Ectodermal cell (in vitro differentiated cells): ENCODE data around the gene TNFSF12.

Experiments
- H3K27ac ChIP-seq: 2 replicates; pipeline ENCODE4 v1.7.0; 2013; ENCODE audit warnings: mild to moderate bottlenecking, low read depth, low read length; ENCODE audit not compliant: insufficient read depth, poor library complexity, severe bottlenecking
- H3K27me3 ChIP-seq: 2 replicates; pipeline ENCODE4 v1.7.0; 2013; ENCODE audit warnings: mild to moderate bottlenecking, low read length; ENCODE audit not compliant: insufficient read depth, control insufficient read depth, poor library complexity, severe bottlenecking
- H3K36me3 ChIP-seq: one replicate; pipeline ENCODE4 v1.7.0; 2013; ENCODE audit warnings: low read length; ENCODE audit not compliant: control insufficient read depth, insufficient read depth
- H3K4me1 ChIP-seq: one replicate; pipeline ENCODE4 v1.7.0; 2013; ENCODE audit warnings: low read length; ENCODE audit not compliant: control insufficient read depth, insufficient read depth
- H3K4me3 ChIP-seq: 2 replicates; pipeline ENCODE4 v1.7.0; 2013; ENCODE audit warnings: low read depth, low read length, control low read depth; ENCODE audit not compliant: insufficient read depth
- H3K9me3 ChIP-seq: 2 replicates; pipeline ENCODE4 v1.7.0; 2013; ENCODE audit warnings: mild to moderate bottlenecking, low read length, moderate library complexity; ENCODE audit not compliant: control insufficient read depth
- WGBS, 2 experiments: methylation state at CpG; one replicate each; pipeline ENCODE4 v1.1.7; 2013; ENCODE audit warnings: missing lambda C conversion rate in 2 of 2; 5-methylcytosine and 5-hydroxymethylcytosine counted together

TNFSF12 gene

GRCh38 chr17:7541074-7541621 is 7.7 kb upstream of the TNFSF12 start:
- no peaks in the 10 kb centered on the region for H3K36me3 ChIP-seq
- WGBS, 2 experiments: 89 to 91% methylated on average over 9 of the region's 9 CpGs
- H3K27me3 ChIP-seq: peaks cover 11% of the 10 kb centered on the region
- no peak overlapping the region for H3K4me3 ChIP-seq
- no peaks in the 10 kb centered on the region for H3K9me3 ChIP-seq
- H3K4me1 ChIP-seq: no peaks in the 10 kb centered on the region
- H3K27ac ChIP-seq: no peak overlapping the region

- peaks cover 31% of the 10 kb centered on the region for H3K27me3 ChIP-seq
- WGBS, 2 experiments: 72 to 83% methylated on average over 6 of the region's 6 CpGs
- H3K36me3 ChIP-seq: no peaks in the 10 kb centered on the region
- no peak overlapping the region for H3K4me3 ChIP-seq
- H3K9me3 ChIP-seq: no peaks in the 10 kb centered on the region
- H3K27ac ChIP-seq: no peak overlapping the region
- no peaks in the 10 kb centered on the region for H3K4me1 ChIP-seq
Measured at GRCh38 chr17:7544911-7545310, 3.9 kb upstream of the TNFSF12 start.

- 81 to 83% methylated on average over 20 of the region's 20 CpGs for WGBS, 2 experiments
- Histone ChIP-seq H3K9me3 (no peaks in the 10 kb centered on the region), H3K36me3 (no peaks in the 10 kb centered on the region), H3K27me3 (peaks cover 20% of the 10 kb centered on the region), H3K4me1 (no peaks in the 10 kb centered on the region), H3K27ac (no peak overlapping the region), H3K4me3 (peak overlapping the region; percentile 54)
Measured at GRCh38 chr17:7549401-7550055, 670 bp downstream of the TNFSF12 start.

GRCh38 chr17:7550344-7550743 is 1.5 kb downstream of the TNFSF12 start:
- H3K4me3 ChIP-seq: no peak overlapping the region
- H3K27me3 ChIP-seq: peaks cover 20% of the 10 kb centered on the region
- 87 to 89% methylated on average over 6 of the region's 6 CpGs for WGBS, 2 experiments
- no peak overlapping the region for H3K27ac ChIP-seq
- no peaks in the 10 kb centered on the region for H3K9me3 ChIP-seq
- H3K4me1 ChIP-seq: no peaks in the 10 kb centered on the region
- no peaks in the 10 kb centered on the region for H3K36me3 ChIP-seq

GRCh38 chr17:7551396-7551795 is 2.5 kb downstream of the TNFSF12 start:
- Histone ChIP-seq H3K9me3 (no peaks in the 10 kb centered on the region), H3K27me3 (peaks cover 20% of the 10 kb centered on the region), H3K36me3 (no peaks in the 10 kb centered on the region), H3K4me1 (no peaks in the 10 kb centered on the region), H3K27ac (no peak overlapping the region), H3K4me3 (no peak overlapping the region)
- WGBS, 2 experiments: 90 to 91% methylated on average over 3 to 4 of the region's 4 CpGs

- WGBS, 2 experiments: 90 to 92% methylated on average over 6 of the region's 6 CpGs
- Histone ChIP-seq H3K4me1 (peaks cover 7% of the 10 kb centered on the region), H3K36me3 (no peaks in the 10 kb centered on the region)
Measured at GRCh38 chr17:7552621-7553051, 3.8 kb downstream of the TNFSF12 start.

GRCh38 chr17:7553356-7553755 is 4.5 kb downstream of the TNFSF12 start:
- 97 to 100% methylated on average over 1 of the region's 1 CpG for WGBS, 2 experiments
- Histone ChIP-seq H3K27me3 (peaks cover 7% of the 10 kb centered on the region), H3K4me1 (peaks cover 13% of the 10 kb centered on the region), H3K4me3 (no peak overlapping the region), H3K36me3 (no peaks in the 10 kb centered on the region), H3K9me3 (no peaks in the 10 kb centered on the region), H3K27ac (no peak overlapping the region)

More at GRCh38 chr17:7552621-7553051, 3.8 kb downstream of the TNFSF12 start:
- Histone ChIP-seq H3K27ac (no peak overlapping the region), H3K9me3 (no peaks in the 10 kb centered on the region), H3K4me3 (no peak overlapping the region), H3K27me3 (peaks cover 14% of the 10 kb centered on the region)

GRCh38 chr17:7555320-7555948 is 6.6 kb downstream of the TNFSF12 start:
- peaks cover 13% of the 10 kb centered on the region for H3K4me1 ChIP-seq
- no peak overlapping the region for H3K27ac ChIP-seq
- H3K27me3 ChIP-seq: no peaks in the 10 kb centered on the region
- 70 to 71% methylated on average over 10 of the region's 10 CpGs for WGBS, 2 experiments
- no peak overlapping the region for H3K4me3 ChIP-seq
- H3K9me3 ChIP-seq: no peaks in the 10 kb centered on the region
- H3K36me3 ChIP-seq: no peaks in the 10 kb centered on the region

- no peak overlapping the region for H3K27ac ChIP-seq
- no peak overlapping the region for H3K4me3 ChIP-seq
- no peaks in the 10 kb centered on the region for H3K9me3 ChIP-seq
- no peaks in the 10 kb centered on the region for H3K27me3 ChIP-seq
- 96% methylated on average over 12 of the region's 12 CpGs for WGBS, 2 experiments
- H3K4me1 ChIP-seq: peaks cover 17% of the 10 kb centered on the region
- H3K36me3 ChIP-seq: no peaks in the 10 kb centered on the region
Measured at GRCh38 chr17:7556627-7557026, 7.8 kb downstream of the TNFSF12 start.

GRCh38 chr17:7557147-7557764 is 8.4 kb downstream of the TNFSF12 start:
- Histone ChIP-seq H3K4me1 (peaks cover 17% of the 10 kb centered on the region), H3K36me3 (no peaks in the 10 kb centered on the region), H3K27ac (no peak overlapping the region), H3K4me3 (no peak overlapping the region), H3K9me3 (no peaks in the 10 kb centered on the region), H3K27me3 (no peaks in the 10 kb centered on the region)
- WGBS, 2 experiments: 79% methylated on average over 19 of the region's 19 CpGs
